ENCODE data around the gene PSAPL1.

Gene PSAPL1

GRCh38 chr4:7461230-7461629, 26.5 kb upstream of the PSAPL1 start:
- H3K4me3 ChIP-seq (replicated peaks; ENCODE audit: insufficient read depth, low read length): no peak overlapping the region
- DNase-seq (ENCODE audit: low read depth in 1 of 2, low spot score in 1 of 2): no peak

GRCh38 chr4:7460566-7460965, 25.8 kb upstream of the PSAPL1 start:
- no peak overlapping the region for H3K27ac ChIP-seq (replicated peaks)
- no peaks in the 10 kb centered on the region for H3K27me3 ChIP-seq (ENCODE audit: insufficient read depth, poor library complexity, severe bottlenecking)
- no peak for DNase-seq (ENCODE audit: low read depth in 1 of 2, low spot score in 1 of 2)
- no peak overlapping the region for H3K4me3 ChIP-seq (replicated peaks; ENCODE audit: insufficient read depth, low read length)
- TF ChIP-seq POLR2AphosphoS5 (IDR thresholded peaks at IDR 0.05; ENCODE audit: low read depth) (no peak), SPI1 (IDR thresholded peaks at IDR 0.05; ENCODE audit: borderline replicate concordance, low read depth) (no peak), CTCF (IDR thresholded peaks at IDR 0.05; ENCODE audit: insufficient read depth, low read length) (no peak), GABPA (IDR thresholded peaks at IDR 0.05; ENCODE audit: low read depth) (no peak), REST (IDR thresholded peaks at IDR 0.05; ENCODE audit: insufficient replicate concordance, low read depth) (no peak)

More at GRCh38 chr4:7461230-7461629, 26.5 kb upstream of the PSAPL1 start:
- no peaks in the 10 kb centered on the region for H3K27me3 ChIP-seq (ENCODE audit: insufficient read depth, poor library complexity, severe bottlenecking)
- no peak overlapping the region for H3K27ac ChIP-seq (replicated peaks)
- TF ChIP-seq REST (IDR thresholded peaks at IDR 0.05; ENCODE audit: insufficient replicate concordance, low read depth): no peak
- TF ChIP-seq GABPA (IDR thresholded peaks at IDR 0.05; ENCODE audit: low read depth): no peak
- TF ChIP-seq POLR2AphosphoS5 (IDR thresholded peaks at IDR 0.05; ENCODE audit: low read depth): no peak
- no peak for TF ChIP-seq SPI1 (IDR thresholded peaks at IDR 0.05; ENCODE audit: borderline replicate concordance, low read depth)
- TF ChIP-seq CTCF (IDR thresholded peaks at IDR 0.05; ENCODE audit: insufficient read depth, low read length): no peak

GRCh38 chr4:7459471-7459870, 24.7 kb upstream of the PSAPL1 start:
- no peak for DNase-seq (ENCODE audit: low read depth in 1 of 2, low spot score in 1 of 2)
- Histone ChIP-seq H3K27ac (replicated peaks) (no peak overlapping the region), H3K27me3 (ENCODE audit: insufficient read depth, poor library complexity, severe bottlenecking) (no peaks in the 10 kb centered on the region), H3K4me3 (replicated peaks; ENCODE audit: insufficient read depth, low read length) (no peak overlapping the region)
- no peak for TF ChIP-seq REST (IDR thresholded peaks at IDR 0.05; ENCODE audit: insufficient replicate concordance, low read depth)
- no peak for TF ChIP-seq SPI1 (IDR thresholded peaks at IDR 0.05; ENCODE audit: borderline replicate concordance, low read depth)
- TF ChIP-seq CTCF (IDR thresholded peaks at IDR 0.05; ENCODE audit: insufficient read depth, low read length): no peak
- TF ChIP-seq POLR2AphosphoS5 (IDR thresholded peaks at IDR 0.05; ENCODE audit: low read depth): no peak
- no peak for TF ChIP-seq GABPA (IDR thresholded peaks at IDR 0.05; ENCODE audit: low read depth)
